Hepatocyte (in vitro differentiated cells): Measurements from ENCODE around the gene RUSF1. TPM values are rescaled to one million over a fixed set of nuclear protein-coding genes. Genes with fewer than 3 reads are reported as not detected.
"Not testable (repeated sequence)": the region's sequence is repeated elsewhere in the genome, so short reads cannot be mapped to it uniquely, and the experiment has no call there.

Experiments used
- DNase-seq: peaks from one replicate; pipeline ENCODE4 v3.0.0-alpha.2; 2016; ENCODE audit warnings: low spot score
- H2AFZ ChIP-seq: fragments of 200-600 bp; sonication (generic); 2 replicates; pipeline ENCODE4 v1.6.0; 2016; ENCODE audit warnings: antibody characterized with exemption, mild to moderate bottlenecking
- H3K27ac ChIP-seq: fragments of 200-600 bp; sonication (generic); 2 replicates; pipeline ENCODE4 v1.5.1; 2016; ENCODE audit warnings: mild to moderate bottlenecking
- H3K27me3 ChIP-seq: fragments of 200-600 bp; sonication (generic); 2 replicates; pipeline ENCODE4 v1.6.1; 2016
- H3K36me3 ChIP-seq: fragments of 200-600 bp; sonication (generic); replicated peaks from 2 replicates; pipeline ENCODE4 v1.5.1; 2016; ENCODE audit warnings: low read depth; ENCODE audit not compliant: insufficient read depth
- H3K4me1 ChIP-seq: fragments of 200-600 bp; sonication (generic); 2 replicates; pipeline ENCODE4 v1.5.1; 2016; ENCODE audit warnings: mild to moderate bottlenecking, moderate library complexity; ENCODE audit not compliant: insufficient read depth
- H3K4me2 ChIP-seq: fragments of 200-600 bp; sonication (generic); 2 replicates; pipeline ENCODE4 v1.6.0; 2016
- H3K4me3 ChIP-seq: fragments of 200-600 bp; sonication (generic); 2 replicates; pipeline ENCODE4 v1.5.1; 2016; ENCODE audit warnings: mild to moderate bottlenecking
- H3K79me2 ChIP-seq: fragments of 200-600 bp; sonication (generic); 2 replicates; pipeline ENCODE4 v1.6.0; 2017; ENCODE audit warnings: mild to moderate bottlenecking
- H3K9me2 ChIP-seq: fragments of 200-600 bp; sonication (generic); replicated peaks from 2 replicates; pipeline ENCODE4 v1.6.0; 2017; ENCODE audit warnings: mild to moderate bottlenecking; ENCODE audit not compliant: insufficient read depth
- H3K9me3 ChIP-seq: fragments of 200-600 bp; sonication (generic); 2 replicates; pipeline ENCODE4 v1.5.1; 2016; ENCODE audit warnings: low read depth, mild to moderate bottlenecking
- H4K20me1 ChIP-seq: fragments of 200-600 bp; sonication (generic); 2 replicates; pipeline ENCODE4 v1.6.0; 2016; ENCODE audit warnings: mild to moderate bottlenecking; ENCODE audit not compliant: insufficient read depth, poor library complexity, severe bottlenecking
- EZH2 ChIP-seq: fragments of 200-600 bp; sonication (generic); IDR thresholded peaks from 2 replicates; pipeline ENCODE4 v1.6.1; 2016; ENCODE audit warnings: antibody characterized with exemption, mild to moderate bottlenecking, borderline replicate concordance
- EZH2phosphoT487 ChIP-seq: fragments of 200-600 bp; sonication (generic); IDR thresholded peaks from one replicate; pipeline ENCODE4 v1.6.1; 2018; ENCODE audit warnings: antibody characterized with exemption, mild to moderate bottlenecking, low read depth, moderate library complexity; ENCODE audit not compliant: unreplicated experiment, severe bottlenecking
- WGBS: methylation state at CpG from one replicate; pipeline ENCODE4 v1.1.6; 2016; ENCODE audit warnings: low lambda C conversion rate; ENCODE audit errors: missing lambda C conversion rate; 5-methylcytosine and 5-hydroxymethylcytosine counted together
- polyA plus RNA-seq: library from polyadenylated mRNA; unstranded; fragments of >200 nt; fragmentation: Nextera tagmentation; extraction: Ambion mirVana; gene quantifications from 2 replicates; pipeline ENCODE4 v1.2.1, GENCODE V29; 2016
- total RNA-seq: library from RNA; depleted of rRNA; stranded (reverse); fragments of >200 nt; gene quantifications from 2 replicates; pipeline ENCODE4 v1.2.3, GENCODE V29; 2014
- TF ChIP-seq, protein P1 (sequence below): fragments of 200-600 bp; sonication (generic); IDR thresholded peaks from 2 replicates; pipeline ENCODE4 v1.5.1; 2016; ENCODE audit warnings: antibody characterized with exemption, mild to moderate bottlenecking; ENCODE audit not compliant: poor library complexity

Gene RUSF1
- total and polyA plus RNA-seq, 2 experiments from 2014 or later = 56.6 to 77.2 TPM

DNA sequence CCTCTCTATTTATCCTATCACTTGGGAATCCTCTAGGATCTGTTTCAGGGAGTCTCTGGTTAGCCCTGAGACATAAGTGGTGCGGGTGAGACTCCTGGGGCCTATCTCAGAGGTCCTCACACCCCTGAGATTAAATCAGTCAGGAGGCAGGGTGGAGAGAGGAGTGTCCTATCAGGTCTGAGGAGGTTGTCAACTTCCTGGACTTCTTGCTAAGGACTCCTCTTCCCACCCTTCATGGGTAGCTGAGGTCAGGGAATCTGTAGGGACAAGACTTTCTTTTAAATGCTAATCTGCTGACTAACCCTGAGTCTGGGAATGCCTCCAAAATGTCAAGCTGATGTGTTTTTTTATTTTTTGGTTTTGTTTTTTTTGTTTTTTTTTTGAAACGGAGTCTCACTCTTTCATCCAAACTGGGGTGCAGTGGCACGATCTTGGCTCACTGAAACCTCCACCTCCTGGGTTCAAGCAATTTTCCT lies 55.5 kb downstream of the RUSF1 start:
- no peaks in the 10 kb centered on the region for H3K36me3 ChIP-seq
- H3K9me2 ChIP-seq = no peaks in the 10 kb centered on the region
- H4K20me1 ChIP-seq = peaks cover 12% of the 10 kb centered on the region
- peak overlapping the region; percentile 61 for H3K27ac ChIP-seq
- no peak overlapping the region for H2AFZ ChIP-seq
- 84% methylated on average over 3 of the region's 3 CpGs for WGBS
- H3K27me3 ChIP-seq = no peaks in the 10 kb centered on the region
- peaks cover 25% of the 10 kb centered on the region for H3K79me2 ChIP-seq
- peaks cover 34% of the 10 kb centered on the region for H3K4me1 ChIP-seq
- no peak for DNase-seq
- no peaks in the 10 kb centered on the region for H3K9me3 ChIP-seq
- no peak overlapping the region for H3K4me2 ChIP-seq
- no peak overlapping the region for H3K4me3 ChIP-seq
- TF ChIP-seq, protein P1, sequence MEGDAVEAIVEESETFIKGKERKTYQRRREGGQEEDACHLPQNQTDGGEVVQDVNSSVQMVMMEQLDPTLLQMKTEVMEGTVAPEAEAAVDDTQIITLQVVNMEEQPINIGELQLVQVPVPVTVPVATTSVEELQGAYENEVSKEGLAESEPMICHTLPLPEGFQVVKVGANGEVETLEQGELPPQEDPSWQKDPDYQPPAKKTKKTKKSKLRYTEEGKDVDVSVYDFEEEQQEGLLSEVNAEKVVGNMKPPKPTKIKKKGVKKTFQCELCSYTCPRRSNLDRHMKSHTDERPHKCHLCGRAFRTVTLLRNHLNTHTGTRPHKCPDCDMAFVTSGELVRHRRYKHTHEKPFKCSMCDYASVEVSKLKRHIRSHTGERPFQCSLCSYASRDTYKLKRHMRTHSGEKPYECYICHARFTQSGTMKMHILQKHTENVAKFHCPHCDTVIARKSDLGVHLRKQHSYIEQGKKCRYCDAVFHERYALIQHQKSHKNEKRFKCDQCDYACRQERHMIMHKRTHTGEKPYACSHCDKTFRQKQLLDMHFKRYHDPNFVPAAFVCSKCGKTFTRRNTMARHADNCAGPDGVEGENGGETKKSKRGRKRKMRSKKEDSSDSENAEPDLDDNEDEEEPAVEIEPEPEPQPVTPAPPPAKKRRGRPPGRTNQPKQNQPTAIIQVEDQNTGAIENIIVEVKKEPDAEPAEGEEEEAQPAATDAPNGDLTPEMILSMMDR = no peak
- TF ChIP-seq EZH2 (no peak), EZH2phosphoT487 (no peak)

DNA sequence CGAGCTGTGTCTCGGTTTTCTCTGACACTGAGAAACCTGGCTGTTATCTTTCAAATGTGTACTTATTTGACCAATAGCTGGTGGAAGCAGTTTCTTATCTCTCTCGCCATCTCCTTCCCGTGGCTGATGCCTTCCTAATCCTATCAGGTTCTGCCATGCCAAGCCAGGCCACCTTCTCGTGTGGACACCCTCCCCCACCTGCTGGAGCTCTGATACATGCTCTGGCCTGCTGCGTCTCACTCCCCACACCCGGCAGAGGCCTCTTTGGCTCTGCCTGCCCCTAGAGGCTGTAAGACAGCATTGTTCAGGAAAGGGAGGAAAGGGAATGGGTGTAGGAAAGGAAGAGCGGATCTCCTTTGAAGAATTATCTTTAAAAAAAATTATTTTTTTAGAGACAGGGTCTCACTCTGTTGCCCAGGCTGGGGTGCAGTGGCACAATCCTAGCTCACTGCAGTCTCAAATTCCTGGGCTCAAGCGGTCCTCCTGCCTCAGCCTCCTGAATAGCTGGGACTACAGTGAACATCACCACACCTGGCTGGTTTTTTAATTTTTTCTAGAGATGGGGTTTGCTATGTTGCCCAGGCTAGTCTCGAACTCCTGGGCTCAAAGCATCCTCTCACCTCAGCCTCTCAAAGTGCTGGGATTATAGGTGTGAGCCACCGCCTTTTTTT lies 56.4 kb downstream of the RUSF1 start:
- peaks cover 25% of the 10 kb centered on the region for H3K4me1 ChIP-seq
- H3K27me3 ChIP-seq = no peaks in the 10 kb centered on the region
- peak overlapping the region; percentile 35 for H3K27ac ChIP-seq
- no peak overlapping the region for H3K4me2 ChIP-seq
- no peaks in the 10 kb centered on the region for H3K36me3 ChIP-seq
- TF ChIP-seq, protein P1 = peak; percentile 53
- no peak for TF ChIP-seq EZH2phosphoT487
- no peaks in the 10 kb centered on the region for H3K9me2 ChIP-seq
- H2AFZ ChIP-seq = no peak overlapping the region
- H3K79me2 ChIP-seq = peaks cover 16% of the 10 kb centered on the region
- WGBS = 38% methylated on average over 11 of the region's 11 CpGs
- DNase-seq = peak; percentile 89
- H4K20me1 ChIP-seq = peaks cover 4% of the 10 kb centered on the region
- H3K9me3 ChIP-seq = no peaks in the 10 kb centered on the region
- H3K4me3 ChIP-seq = no peak overlapping the region

DNA sequence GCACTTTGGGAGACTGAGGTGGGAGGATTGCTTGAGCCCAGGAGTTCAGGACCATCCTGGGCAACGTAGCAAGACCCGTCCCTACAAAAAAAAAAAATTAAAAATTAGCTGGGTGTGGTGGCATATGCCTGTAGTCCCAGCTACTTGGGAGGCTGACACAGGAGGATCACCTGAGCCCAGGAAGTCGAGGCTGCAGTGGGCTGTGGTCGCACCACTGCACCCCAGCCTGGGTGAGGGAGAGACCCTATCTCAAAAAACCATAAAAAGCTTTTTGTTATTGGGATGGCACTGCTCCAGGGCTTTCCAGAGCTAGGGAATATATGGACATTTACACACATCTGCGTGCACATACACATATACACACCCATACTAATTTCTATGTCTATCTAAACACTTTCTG lies 57.0 kb downstream of the RUSF1 start:
- no peaks in the 10 kb centered on the region for H3K36me3 ChIP-seq
- no peaks in the 10 kb centered on the region for H4K20me1 ChIP-seq
- H3K27me3 ChIP-seq = no peaks in the 10 kb centered on the region
- no peak for DNase-seq
- no peak overlapping the region for H3K4me3 ChIP-seq
- TF ChIP-seq, protein P1 = no peak
- no peak for TF ChIP-seq EZH2phosphoT487
- TF ChIP-seq EZH2 = no peak
- H3K27ac ChIP-seq = peak overlapping the region; percentile 35
- peaks cover 25% of the 10 kb centered on the region for H3K4me1 ChIP-seq
- no peak overlapping the region for H3K4me2 ChIP-seq
- H3K79me2 ChIP-seq = peaks cover 11% of the 10 kb centered on the region
- 89% methylated on average over 5 of the region's 5 CpGs for WGBS
- H3K9me2 ChIP-seq = no peaks in the 10 kb centered on the region
- no peaks in the 10 kb centered on the region for H3K9me3 ChIP-seq
- no peak overlapping the region for H2AFZ ChIP-seq

DNA sequence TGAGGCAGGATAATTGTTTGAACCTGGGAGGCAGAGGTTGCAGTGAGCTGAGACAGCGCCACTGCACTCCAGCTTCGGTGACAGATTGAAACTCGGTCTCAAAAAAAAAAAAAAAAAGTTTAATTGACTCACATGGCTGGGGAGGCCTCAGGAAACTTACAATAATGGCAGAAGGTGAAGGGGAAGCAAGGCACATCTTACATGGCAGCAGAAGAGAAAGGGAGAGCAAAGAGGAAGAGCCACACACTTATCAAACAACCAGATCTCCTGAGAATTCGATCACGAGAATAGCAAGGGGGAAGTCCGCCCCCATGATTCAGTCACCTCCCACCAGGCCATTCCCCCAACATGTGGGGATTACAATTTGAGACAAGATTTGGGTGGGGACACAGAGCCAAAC lies 62.3 kb downstream of the RUSF1 start:
- not testable (repeated sequence) for H3K27ac ChIP-seq, H3K4me2 ChIP-seq, H2AFZ ChIP-seq, H3K4me3 ChIP-seq, H3K36me3 ChIP-seq, H4K20me1 ChIP-seq, H3K79me2 ChIP-seq, DNase-seq, H3K9me3 ChIP-seq, H3K27me3 ChIP-seq, H3K9me2 ChIP-seq, H3K4me1 ChIP-seq
- 85% methylated on average over 6 of the region's 6 CpGs for WGBS
